Naive thymus-derived CD8-positive, alpha-beta T cell (primary cell): ENCODE measurements around the gene STX2. TPM values are rescaled to one million over a fixed set of nuclear protein-coding genes. Genes with fewer than 3 reads are reported as not detected.

Experiments
- ATAC-seq, 2 donors: fragments of 150-1000 bp; cut with Tn5 transposase in 1 of 2; sonication (Bioruptor Pico), chemical (Tn5 transposase) in 1 of 2; 1 replicate in 1 of 2; 2 replicates in 1 of 2; pipeline ENCODE4 v1.10.0; 2021; ENCODE audit warnings: mild to moderate bottlenecking in 2 of 2, moderate library complexity in 2 of 2
- POLR2A ChIA-PET: fragments of 350-600 bp; sonication (Branson Sonifier 250); formaldehyde crosslinking; loops from one replicate; lab custom pipeline; 2021; ENCODE audit warnings: antibody characterized with exemption; lab: Charles Lee
- DNase-seq, 10 donors: peaks; one replicate each; pipeline versions ENCODE4 v3.0.0 to v3.0.0-alpha.2; 2020 to 2022
- H3K27ac Mint-ChIP-seq, 10 donors: one replicate each; pipeline ENCODE4 v1.8.0; 2020 to 2022; ENCODE audit warnings: mild to moderate bottlenecking in 10 of 10, mixed read lengths in 10 of 10, moderate library complexity in 4 of 10, inconsistent platforms in 1 of 10
- H3K27me3 Mint-ChIP-seq, 5 donors: one replicate each; pipeline ENCODE4 v1.8.0; 2021 to 2022; ENCODE audit warnings: mixed read lengths in 5 of 5
- H3K36me3 Mint-ChIP-seq, 3 donors: one replicate each; pipeline ENCODE4 v1.8.0; 2020 to 2022; ENCODE audit warnings: mixed read lengths in 3 of 3, mild to moderate bottlenecking in 2 of 3, inconsistent platforms in 1 of 3
- H3K4me1 Mint-ChIP-seq, 4 donors: one replicate each; pipeline ENCODE4 v1.8.0; 2021 to 2022; ENCODE audit warnings: mixed read lengths in 4 of 4
- H3K4me3 Mint-ChIP-seq, 10 donors: one replicate each; pipeline ENCODE4 v1.8.0; 2020 to 2022; ENCODE audit warnings: mild to moderate bottlenecking in 10 of 10, mixed read lengths in 10 of 10, moderate library complexity in 6 of 10, inconsistent platforms in 1 of 10
- H3K9me3 Mint-ChIP-seq, 9 donors: one replicate each; pipeline ENCODE4 v1.8.0; 2020 to 2022; ENCODE audit warnings: mixed read lengths in 9 of 9, mild to moderate bottlenecking in 3 of 9, inconsistent platforms in 1 of 9, moderate library complexity in 1 of 9
- polyA plus RNA-seq, 3 donors: library from polyadenylated mRNA; unstranded; fragments of 300-500 nt; fragmentation: Illumina TruSeq; gene quantifications; one replicate each; pipeline ENCODE4 v1.2.3, GENCODE V29; 2021
- total RNA-seq, 8 experiments: library from RNA in 2 of 8; stranded (reverse) in 2 of 8; gene quantifications; one replicate each; pipeline ENCODE4 v1.2.3 and lab custom pipeline; 2021 to 2026

STX2 gene
- total and polyA plus RNA-seq, 5 experiments from 2014 or later = 6.7 to 29.9 (median 9.3) TPM

GRCh38 chr12:130806574-130806973 lies 32.5 kb downstream of the STX2 start:
- DNase-seq = no peak
- POLR2A ChIA-PET = no interaction called here
- Mint-ChIP-seq H3K4me1 (peaks cover 0 to 1% (median 0%) of the 10 kb centered on the region in 4 donors), H3K9me3 (peaks cover 0 to 3% (median 0%) of the 10 kb centered on the region in 9 donors), H3K36me3 (peaks cover 27 to 81% (median 55%) of the 10 kb centered on the region in 3 donors), H3K27me3 (no peaks in the 10 kb centered on the region), H3K4me3 (no peak overlapping the region), H3K27ac (no peak overlapping the region)
- no peak for ATAC-seq

DNA sequence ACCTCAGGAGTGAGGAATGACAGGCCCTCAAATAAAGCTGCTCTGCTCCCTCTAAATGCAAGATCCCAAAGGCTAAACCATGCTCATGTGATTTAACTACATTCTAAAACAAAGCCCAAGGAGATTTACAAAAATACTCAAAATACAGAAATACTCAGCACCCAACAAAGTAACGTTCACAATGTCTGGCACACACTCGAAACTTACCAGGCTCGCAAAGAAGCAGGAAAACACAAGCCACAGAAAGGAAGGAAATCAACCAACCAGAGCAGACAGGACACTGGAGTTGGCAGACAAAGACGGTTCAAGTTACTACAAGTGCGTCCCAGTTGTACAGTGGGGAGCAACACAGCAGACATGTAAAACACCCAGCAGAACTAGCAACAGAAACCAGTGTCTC lies 33.4 kb downstream of the STX2 start:
- Mint-ChIP-seq H3K27ac (no peak overlapping the region), H3K4me1 (peaks cover 0 to 1% (median 0%) of the 10 kb centered on the region in 4 donors), H3K36me3 (peaks cover 29 to 83% (median 54%) of the 10 kb centered on the region in 3 donors), H3K27me3 (no peaks in the 10 kb centered on the region), H3K9me3 (peaks cover 0 to 3% (median 0%) of the 10 kb centered on the region in 9 donors), H3K4me3 (no peak overlapping the region)
- ATAC-seq (no peak), DNase-seq (no peak)
- POLR2A ChIA-PET = no interaction called here

GRCh38 chr12:130804216-130804615 lies 34.8 kb downstream of the STX2 start:
- POLR2A ChIA-PET = no interaction called here
- Mint-ChIP-seq H3K27ac (no peak overlapping the region), H3K27me3 (no peaks in the 10 kb centered on the region), H3K36me3 (peaks cover 36 to 87% (median 58%) of the 10 kb centered on the region in 3 donors), H3K4me1 (peaks cover 0 to 1% (median 0%) of the 10 kb centered on the region in 4 donors), H3K9me3 (peaks cover 0 to 3% (median 0%) of the 10 kb centered on the region in 9 donors), H3K4me3 (no peak overlapping the region)
- DNase-seq = no peak
- ATAC-seq = no peak

DNA sequence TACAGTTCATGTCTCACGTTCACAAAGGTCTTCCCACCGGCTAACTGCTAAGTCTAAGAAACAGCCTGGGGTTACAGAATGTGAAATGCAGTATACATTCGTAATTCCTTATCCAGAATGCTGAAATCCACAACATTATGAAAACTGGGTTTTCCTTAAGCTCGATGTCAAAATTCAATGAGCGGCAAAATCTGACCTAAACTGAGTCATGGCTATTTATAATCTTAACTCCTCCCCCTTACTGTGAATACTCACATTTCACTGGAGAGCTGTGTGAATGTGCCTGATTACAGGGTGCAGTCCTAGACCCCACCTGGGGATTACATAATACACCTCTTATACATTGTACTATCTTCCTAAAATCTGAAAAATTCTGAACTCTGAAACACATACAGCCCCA lies 35.3 kb downstream of the STX2 start:
- Mint-ChIP-seq H3K4me1 (peaks cover 0 to 1% (median 0%) of the 10 kb centered on the region in 4 donors), H3K36me3 (peaks cover 36 to 87% (median 54%) of the 10 kb centered on the region in 3 donors), H3K9me3 (peaks cover 0 to 3% (median 0%) of the 10 kb centered on the region in 9 donors), H3K27ac (peak overlapping the region in 1 of 10 donors; percentile 15), H3K27me3 (no peaks in the 10 kb centered on the region), H3K4me3 (no peak overlapping the region)
- POLR2A ChIA-PET = no interaction called here
- no peak for ATAC-seq
- no peak for DNase-seq

- Mint-ChIP-seq H3K27ac (no peak overlapping the region), H3K4me1 (peaks cover 0 to 3% (median under 1%) of the 10 kb centered on the region in 4 donors), H3K9me3 (no peaks in the 10 kb centered on the region), H3K27me3 (no peaks in the 10 kb centered on the region), H3K36me3 (peaks cover 18 to 77% (median 31%) of the 10 kb centered on the region in 3 donors), H3K4me3 (no peak overlapping the region)
- POLR2A ChIA-PET = no interaction called here
- DNase-seq (no peak), ATAC-seq (no peak)
Observed at GRCh38 chr12:130800312-130800711, 38.7 kb downstream of the STX2 start.

DNA sequence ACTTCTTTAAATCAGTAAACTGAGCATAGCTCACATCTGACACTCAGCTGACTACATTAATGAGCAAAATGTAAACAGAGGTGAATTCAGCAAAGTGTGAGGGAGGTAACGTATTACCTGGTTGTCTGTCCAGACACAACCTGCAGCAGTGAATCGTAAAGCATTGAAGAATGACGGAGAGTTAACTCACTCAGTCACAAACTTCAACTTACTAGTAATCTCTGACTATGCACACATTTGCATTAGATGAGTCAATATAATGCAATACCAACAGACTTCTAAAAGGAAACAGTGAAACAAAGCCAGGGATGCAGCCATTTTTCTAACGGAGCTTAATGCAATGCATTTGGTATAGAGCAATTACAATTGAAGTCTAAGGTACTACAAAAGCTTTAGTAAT lies 40.0 kb downstream of the STX2 start:
- H3K36me3 Mint-ChIP-seq = peaks cover 10 to 75% (median 24%) of the 10 kb centered on the region in 3 donors
- POLR2A ChIA-PET = no interaction called here
- no peak overlapping the region for H3K4me3 Mint-ChIP-seq
- no peak for DNase-seq
- no peaks in the 10 kb centered on the region for H3K9me3 Mint-ChIP-seq
- ATAC-seq = no peak
- peaks cover 0 to 3% (median under 1%) of the 10 kb centered on the region in 4 donors for H3K4me1 Mint-ChIP-seq
- H3K27me3 Mint-ChIP-seq = no peaks in the 10 kb centered on the region
- peak overlapping the region in 1 of 10 donors; percentile 13 for H3K27ac Mint-ChIP-seq

DNA sequence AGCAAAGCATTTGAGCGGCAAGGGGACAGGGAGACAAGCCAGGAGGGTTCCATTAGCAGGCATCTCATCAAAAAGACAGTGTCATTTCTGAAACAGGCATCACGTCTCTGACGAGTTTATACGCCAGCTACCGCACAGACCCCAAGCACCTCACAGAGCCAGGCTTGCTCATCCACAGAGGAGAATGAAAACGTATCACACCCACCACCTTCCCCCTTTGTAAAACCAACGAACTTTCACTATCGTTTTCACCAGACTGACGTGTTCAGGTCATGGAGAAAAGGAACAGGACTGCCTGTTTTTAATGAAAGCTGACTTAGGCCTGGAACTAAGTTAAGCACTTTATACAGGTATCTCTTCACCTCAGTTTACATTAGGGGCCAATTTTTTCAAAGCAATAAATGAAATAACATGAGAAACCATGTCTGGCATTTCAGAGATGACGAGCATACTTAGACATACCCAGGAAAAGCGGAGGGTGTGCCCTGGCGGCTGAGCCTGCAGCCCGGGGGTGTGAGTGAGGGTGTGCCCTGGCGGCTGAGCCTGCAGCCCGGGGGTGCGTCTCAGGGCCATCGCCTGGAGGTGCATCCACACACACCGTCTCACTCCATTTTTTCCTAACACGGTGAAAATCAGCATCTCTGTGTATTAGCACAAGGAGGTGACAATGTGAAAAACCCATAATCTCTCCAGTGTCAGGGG lies 41.9 kb downstream of the STX2 start:
- POLR2A ChIA-PET = no interaction called here
- peak in 4 of 10 donors; percentile 21 to 39 (median 31) for DNase-seq
- H3K9me3 Mint-ChIP-seq = no peaks in the 10 kb centered on the region
- peak overlapping the region in 9 of 10 donors; percentile 56 to 93 (median 89) for H3K27ac Mint-ChIP-seq
- H3K4me1 Mint-ChIP-seq = peaks cover 0 to 3% (median 1%) of the 10 kb centered on the region in 4 donors
- peak overlapping the region; percentile 44 to 81 (median 64) for H3K4me3 Mint-ChIP-seq
- H3K27me3 Mint-ChIP-seq = no peaks in the 10 kb centered on the region
- ATAC-seq = peak; percentile 73 to 87
- peaks cover 10 to 73% (median 27%) of the 10 kb centered on the region in 3 donors for H3K36me3 Mint-ChIP-seq

GRCh38 chr12:130795906-130796305 lies 43.1 kb downstream of the STX2 start:
- H3K27ac Mint-ChIP-seq = no peak overlapping the region
- H3K36me3 Mint-ChIP-seq = peaks cover 10 to 74% (median 32%) of the 10 kb centered on the region in 3 donors
- H3K4me1 Mint-ChIP-seq = peaks cover 0 to 3% (median 1%) of the 10 kb centered on the region in 4 donors
- no peak for DNase-seq
- ATAC-seq = no peak
- H3K27me3 Mint-ChIP-seq = no peaks in the 10 kb centered on the region
- H3K9me3 Mint-ChIP-seq = no peaks in the 10 kb centered on the region
- H3K4me3 Mint-ChIP-seq = no peak overlapping the region
- POLR2A ChIA-PET = no interaction called here

DNA sequence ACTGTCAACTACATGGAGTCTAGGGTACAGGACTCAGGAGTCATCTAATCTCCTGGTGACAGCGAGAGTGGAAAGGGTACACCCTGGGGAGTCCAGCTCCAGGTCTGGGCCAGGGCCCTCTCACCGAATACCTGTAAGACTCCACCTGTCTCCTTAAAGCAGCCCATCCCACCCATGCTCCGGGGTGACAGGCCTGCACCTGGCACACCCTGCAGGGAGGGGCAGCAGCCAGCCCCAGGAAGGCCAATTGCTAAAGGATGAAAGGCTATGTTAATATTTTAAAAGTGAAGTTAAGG lies 45.5 kb downstream of the STX2 start:
- Mint-ChIP-seq H3K9me3 (peaks cover 0 to under 1% (median 0%) of the 10 kb centered on the region in 9 donors), H3K4me1 (peaks cover 0 to 3% (median 1%) of the 10 kb centered on the region in 4 donors), H3K4me3 (no peak overlapping the region), H3K27me3 (no peaks in the 10 kb centered on the region), H3K36me3 (peaks cover 0 to 70% (median 39%) of the 10 kb centered on the region in 3 donors), H3K27ac (peak overlapping the region in 1 of 10 donors; percentile 59)
- DNase-seq (no peak), ATAC-seq (no peak)
- POLR2A ChIA-PET = no interaction called here

DNA sequence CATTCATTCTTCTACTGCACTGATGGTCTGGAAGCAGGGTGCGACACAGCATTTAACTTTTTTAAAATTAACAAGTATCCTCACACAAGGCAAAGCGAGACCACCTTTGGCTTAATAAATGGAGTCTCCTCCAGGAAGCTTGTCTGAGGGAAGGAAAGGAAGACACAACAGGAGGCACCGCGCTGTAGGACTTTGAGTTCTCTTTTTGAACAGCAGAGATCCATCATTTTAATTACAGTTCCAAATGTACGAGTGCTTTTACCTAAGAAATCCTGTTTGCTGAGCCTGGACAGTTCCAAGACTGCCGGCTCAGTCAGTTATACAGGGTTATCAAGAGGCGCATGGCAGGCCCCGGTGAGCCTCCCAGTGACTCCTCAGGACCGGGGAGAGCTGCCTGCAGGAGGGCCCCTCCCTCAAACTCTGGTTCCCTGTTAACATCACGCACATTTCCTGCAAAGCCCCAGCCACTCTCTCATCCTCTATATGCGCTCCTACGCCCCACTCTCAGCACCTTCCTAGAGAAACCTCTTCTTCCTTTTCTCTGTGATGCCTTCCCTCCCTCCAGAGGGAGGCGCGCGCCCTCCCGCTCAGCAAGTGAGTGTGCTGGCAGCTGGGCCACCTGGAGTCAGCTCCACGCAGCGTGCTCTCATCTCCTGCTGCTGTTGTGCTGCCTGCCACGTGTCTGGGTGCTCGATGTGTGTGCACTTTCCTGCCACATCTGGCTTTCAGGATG lies 46.1 kb downstream of the STX2 start:
- H3K4me1 Mint-ChIP-seq = peaks cover 0 to 3% (median 1%) of the 10 kb centered on the region in 4 donors
- no peaks in the 10 kb centered on the region for H3K27me3 Mint-ChIP-seq
- H3K27ac Mint-ChIP-seq = peak overlapping the region in 2 of 10 donors; percentile 42 to 59
- ATAC-seq (no peak), DNase-seq (no peak)
- POLR2A ChIA-PET = no interaction called here
- peaks cover 0 to 5% (median 0%) of the 10 kb centered on the region in 9 donors for H3K9me3 Mint-ChIP-seq
- peaks cover 0 to 71% (median 42%) of the 10 kb centered on the region in 3 donors for H3K36me3 Mint-ChIP-seq
- no peak overlapping the region for H3K4me3 Mint-ChIP-seq

DNA sequence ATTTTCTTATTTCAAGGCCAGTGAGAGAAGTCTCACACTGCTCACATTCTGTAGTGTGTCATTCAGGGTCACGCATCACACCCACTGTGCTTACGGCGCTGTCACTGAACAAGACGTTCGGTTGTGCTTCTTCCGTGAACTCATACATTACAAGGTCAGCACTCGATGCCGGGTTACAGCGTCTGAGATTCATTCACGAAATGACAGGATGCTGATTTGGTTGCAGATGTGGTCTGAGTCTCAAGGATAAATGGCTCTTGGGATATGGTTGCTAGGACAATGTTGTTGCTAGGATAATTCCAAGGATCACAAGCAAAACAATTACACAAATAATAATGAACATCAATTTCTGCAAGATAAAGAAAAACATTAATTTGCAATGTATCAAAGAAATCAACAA lies 47.4 kb downstream of the STX2 start:
- Mint-ChIP-seq H3K36me3 (peaks cover 0 to 66% (median 53%) of the 10 kb centered on the region in 3 donors), H3K27me3 (no peaks in the 10 kb centered on the region), H3K9me3 (peaks cover 0 to 9% (median 0%) of the 10 kb centered on the region in 9 donors), H3K27ac (no peak overlapping the region), H3K4me1 (peaks cover 0 to 2% (median under 1%) of the 10 kb centered on the region in 4 donors), H3K4me3 (no peak overlapping the region)
- ATAC-seq (no peak), DNase-seq (no peak)
- POLR2A ChIA-PET = no interaction called here

GRCh38 chr12:130788515-130788914 lies 50.5 kb downstream of the STX2 start:
- Mint-ChIP-seq H3K4me3 (no peak overlapping the region), H3K27me3 (no peaks in the 10 kb centered on the region), H3K4me1 (peaks cover 0 to 2% (median 0%) of the 10 kb centered on the region in 4 donors), H3K36me3 (peaks cover 16 to 71% (median 68%) of the 10 kb centered on the region in 3 donors), H3K27ac (no peak overlapping the region), H3K9me3 (peaks cover 0 to 33% (median 11%) of the 10 kb centered on the region in 9 donors)
- ATAC-seq (no peak), DNase-seq (no peak)
- POLR2A ChIA-PET = no interaction called here
